Keratinocyte (primary cell): ENCODE results near the gene AIG1.

Experiments used
- EZH2 ChIP-seq: IDR thresholded peaks from one replicate; pipeline ENCODE4 v1.6.1; 2012; ENCODE audit warnings: inconsistent platforms, mild to moderate bottlenecking, low read length, moderate library complexity
- TF ChIP-seq, protein P1 (sequence below), 3 experiments: IDR thresholded peaks in 1 of 3; conservative IDR thresholded peaks in 1 of 3; optimal IDR thresholded peaks in 1 of 3; 2 replicates in 2 of 3; 3 replicates in 1 of 3; pipeline versions ENCODE3 to v1.5.1; 2011; ENCODE audit warnings: low read length in 3 of 3, mild to moderate bottlenecking in 3 of 3, moderate library complexity in 2 of 3, control low read depth in 1 of 3, inconsistent platforms in 1 of 3; ENCODE audit not compliant: insufficient read depth in 2 of 3; ENCODE audit errors: extremely low read depth in 1 of 3

DNA sequence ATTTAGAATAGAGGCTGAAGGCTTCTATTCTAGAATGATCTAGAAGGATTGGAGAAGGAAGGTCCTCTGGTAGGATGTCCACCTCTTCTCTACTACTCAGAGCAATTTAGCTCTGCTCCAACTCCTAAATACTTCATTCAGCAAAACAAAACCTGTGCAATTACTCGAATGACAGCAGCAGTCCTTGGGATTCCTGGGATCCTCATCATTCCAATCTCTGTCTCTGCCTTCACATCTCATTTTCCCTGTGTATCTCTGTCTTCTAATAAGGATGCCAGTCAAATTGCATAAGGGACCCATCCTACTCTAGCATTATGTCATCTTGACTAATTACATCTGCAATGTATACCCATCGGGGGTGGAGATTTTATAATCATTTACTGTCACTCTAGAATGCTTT is 5.5 kb upstream of the AIG1 start:
- TF ChIP-seq, protein P1, sequence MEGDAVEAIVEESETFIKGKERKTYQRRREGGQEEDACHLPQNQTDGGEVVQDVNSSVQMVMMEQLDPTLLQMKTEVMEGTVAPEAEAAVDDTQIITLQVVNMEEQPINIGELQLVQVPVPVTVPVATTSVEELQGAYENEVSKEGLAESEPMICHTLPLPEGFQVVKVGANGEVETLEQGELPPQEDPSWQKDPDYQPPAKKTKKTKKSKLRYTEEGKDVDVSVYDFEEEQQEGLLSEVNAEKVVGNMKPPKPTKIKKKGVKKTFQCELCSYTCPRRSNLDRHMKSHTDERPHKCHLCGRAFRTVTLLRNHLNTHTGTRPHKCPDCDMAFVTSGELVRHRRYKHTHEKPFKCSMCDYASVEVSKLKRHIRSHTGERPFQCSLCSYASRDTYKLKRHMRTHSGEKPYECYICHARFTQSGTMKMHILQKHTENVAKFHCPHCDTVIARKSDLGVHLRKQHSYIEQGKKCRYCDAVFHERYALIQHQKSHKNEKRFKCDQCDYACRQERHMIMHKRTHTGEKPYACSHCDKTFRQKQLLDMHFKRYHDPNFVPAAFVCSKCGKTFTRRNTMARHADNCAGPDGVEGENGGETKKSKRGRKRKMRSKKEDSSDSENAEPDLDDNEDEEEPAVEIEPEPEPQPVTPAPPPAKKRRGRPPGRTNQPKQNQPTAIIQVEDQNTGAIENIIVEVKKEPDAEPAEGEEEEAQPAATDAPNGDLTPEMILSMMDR (optimal IDR thresholded peaks at IDR 0.05 in 1 of 3, IDR thresholded peaks at IDR 0.05 in 1 of 3, conservative IDR thresholded peaks at IDR 0.05 in 1 of 3; ENCODE audit: extremely low read depth in 1 of 3, insufficient read depth in 2 of 3, low read length in 3 of 3), result no peak
- TF ChIP-seq EZH2, result no peak
